Left ventricle myocardium inferior (tissue), 1 donor: ENCODE results near the gene DNAJC25. TPM values are rescaled to one million over a fixed set of nuclear protein-coding genes. Genes with fewer than 3 reads are reported as not detected.

ENCODE experiments used
- DNase-seq: peaks from one replicate; pipeline ENCODE4 v3.0.0-alpha.2; 2020
- H3K27ac ChIP-seq: fragments of 200-600 bp; replicated peaks from 2 replicates; pipeline ENCODE4 v1.8.0; 2021
- H3K27me3 ChIP-seq: fragments of 200-600 bp; 2 replicates; pipeline ENCODE4 v1.8.0; 2021; ENCODE audit warnings: low read depth
- H3K36me3 ChIP-seq: fragments of 200-600 bp; 2 replicates; pipeline ENCODE4 v1.8.0; 2021
- H3K4me1 ChIP-seq: fragments of 200-600 bp; 2 replicates; pipeline ENCODE4 v1.8.0; 2021
- H3K4me3 ChIP-seq: fragments of 200-600 bp; 2 replicates; pipeline ENCODE4 v1.8.0; 2021; ENCODE audit warnings: mild to moderate bottlenecking, moderate library complexity
- H3K9me3 ChIP-seq: fragments of 200-600 bp; replicated peaks from 2 replicates; pipeline ENCODE4 v1.8.0; 2021
- CTCF ChIP-seq: fragments of 200-600 bp; IDR thresholded peaks from 2 replicates; pipeline ENCODE4 v1.8.0; 2021; ENCODE audit warnings: antibody characterized with exemption, mild to moderate bottlenecking, borderline replicate concordance
- intact Hi-C: fragments of 100-400 bp; cut with micrococcal nuclease; formaldehyde crosslinking; loops from one replicate; pipeline ENCODE4 v1.11.0; 2022
- total RNA-seq: library from RNA; stranded (reverse); fragmentation: NEBNext Ultra II Directional; extraction: Animal tissue kit (Norgen Biotek cat#: 25700); gene quantifications from one replicate; pipeline ENCODE4 v1.2.1, GENCODE V29; 2021
- donor health status: DM: no; HTN: yes; CAD: no; lungs with severe emphysema.

Gene DNAJC25
- total RNA-seq, 1 donor from 2014 or later = 5.5 TPM

- intact Hi-C loops = no loop called here
- no peaks in the 10 kb centered on the region for H3K27me3 ChIP-seq
Observed at GRCh38 chr9:111674319-111674718, 43.2 kb downstream of the DNAJC25 start.

GRCh38 chr9:111676116-111676515 is 45.0 kb downstream of the DNAJC25 start:
- TF ChIP-seq CTCF = no peak
- Histone ChIP-seq H3K9me3 (no peaks in the 10 kb centered on the region), H3K36me3 (peaks cover 40% of the 10 kb centered on the region), H3K27ac (no peak overlapping the region), H3K4me1 (no peaks in the 10 kb centered on the region), H3K4me3 (no peak overlapping the region), H3K27me3 (no peaks in the 10 kb centered on the region)
- no peak for DNase-seq
- intact Hi-C loops = no loop called here

More at GRCh38 chr9:111674319-111674718, 43.2 kb downstream of the DNAJC25 start:
- no peak for TF ChIP-seq CTCF
- Histone ChIP-seq H3K36me3 (peaks cover 39% of the 10 kb centered on the region), H3K4me3 (no peak overlapping the region), H3K27ac (no peak overlapping the region), H3K9me3 (no peaks in the 10 kb centered on the region), H3K4me1 (no peaks in the 10 kb centered on the region)
- no peak for DNase-seq

- H3K4me1 ChIP-seq = no peaks in the 10 kb centered on the region
- intact Hi-C loops = no loop called here
- no peaks in the 10 kb centered on the region for H3K9me3 ChIP-seq
- no peak overlapping the region for H3K4me3 ChIP-seq
- H3K27me3 ChIP-seq = no peaks in the 10 kb centered on the region
- no peak for TF ChIP-seq CTCF
- no peak for DNase-seq
- H3K27ac ChIP-seq = no peak overlapping the region
- H3K36me3 ChIP-seq = peaks cover 30% of the 10 kb centered on the region
Observed at GRCh38 chr9:111678293-111678692, 47.2 kb downstream of the DNAJC25 start.

- no peak for TF ChIP-seq CTCF
- Histone ChIP-seq H3K4me3 (no peak overlapping the region), H3K36me3 (peaks cover 30% of the 10 kb centered on the region), H3K27me3 (no peaks in the 10 kb centered on the region), H3K4me1 (no peaks in the 10 kb centered on the region), H3K9me3 (no peaks in the 10 kb centered on the region), H3K27ac (no peak overlapping the region)
- no peak for DNase-seq
- intact Hi-C loops = no loop called here
Observed at GRCh38 chr9:111679199-111679598, 48.1 kb downstream of the DNAJC25 start.

- no peaks in the 10 kb centered on the region for H3K27me3 ChIP-seq
- no peaks in the 10 kb centered on the region for H3K4me1 ChIP-seq
- TF ChIP-seq CTCF = no peak
- H3K27ac ChIP-seq = no peak overlapping the region
- intact Hi-C loops = no loop called here
- H3K36me3 ChIP-seq = peaks cover 13% of the 10 kb centered on the region
- DNase-seq = no peak
- no peak overlapping the region for H3K4me3 ChIP-seq
- no peaks in the 10 kb centered on the region for H3K9me3 ChIP-seq
Observed at GRCh38 chr9:111683392-111683791, 52.3 kb downstream of the DNAJC25 start.
